ENCODE data around the gene PHRF1.

The PHRF1 gene

DNA sequence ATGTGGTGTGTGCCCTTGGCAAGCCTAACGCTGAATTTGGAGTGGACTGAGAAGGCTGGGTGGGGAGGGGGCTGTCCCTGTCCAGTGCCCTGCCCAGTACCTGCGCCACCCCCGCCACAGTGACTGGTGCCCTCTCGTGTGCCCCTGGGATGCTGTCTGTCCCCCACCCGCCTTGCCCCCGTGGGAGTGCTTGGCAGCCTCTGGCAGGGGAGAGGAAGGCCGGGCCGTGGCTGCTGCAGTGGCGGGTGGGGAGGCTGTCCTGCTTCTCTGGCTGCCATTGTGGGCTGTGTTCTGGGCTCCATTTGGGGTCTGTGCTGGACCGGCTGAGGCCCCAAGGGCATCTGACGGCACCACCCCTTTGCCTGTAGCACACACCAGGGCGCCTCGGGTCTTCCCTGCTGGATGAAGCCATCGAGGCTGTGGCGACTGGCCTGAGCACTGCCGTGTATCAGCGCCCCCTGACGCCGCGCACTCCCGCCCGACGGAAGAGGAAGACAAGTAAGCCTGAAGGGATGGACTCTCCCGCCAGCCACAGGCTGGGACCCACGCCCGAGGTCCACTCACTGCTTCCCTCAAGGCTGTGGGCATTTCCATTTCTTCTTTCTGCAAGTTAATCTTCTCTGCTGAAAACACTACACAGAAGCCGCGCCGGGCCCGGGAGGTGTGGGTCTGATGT lies 21.9 kb downstream of the PHRF1 start:
- DNase-seq, result no peak

DNA sequence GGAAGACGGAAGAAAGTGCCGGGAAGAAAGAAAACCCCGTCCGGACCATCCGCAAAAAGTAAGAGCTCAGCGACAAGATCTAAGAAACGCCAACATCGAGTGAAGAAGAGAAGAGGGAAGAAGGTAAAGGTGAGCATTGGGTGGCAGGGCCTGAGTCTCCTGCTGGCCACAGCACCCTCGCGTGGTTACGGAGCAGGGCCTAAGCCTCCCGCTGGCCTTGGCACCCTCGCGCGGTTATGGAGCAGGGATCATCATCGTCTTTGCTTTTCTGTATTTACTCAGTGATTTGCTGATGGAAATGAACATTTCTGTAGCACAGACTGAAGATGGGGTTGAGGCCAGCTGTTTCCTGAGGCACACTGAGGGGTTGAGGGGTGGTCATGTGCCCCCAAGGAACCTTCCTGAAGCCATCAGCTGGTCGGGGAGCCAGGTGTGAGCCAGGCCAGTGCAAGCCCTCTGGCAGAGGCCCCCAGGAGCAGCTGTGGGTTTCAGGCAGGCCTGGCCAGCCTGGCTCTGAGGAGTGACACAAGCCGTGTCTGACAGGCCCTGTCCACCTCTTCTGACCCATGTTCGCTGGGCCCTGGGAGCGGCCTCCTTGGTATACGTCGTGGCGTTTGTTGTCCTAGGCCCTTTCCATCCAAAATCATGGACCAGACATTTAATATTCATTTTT lies 25.4 kb downstream of the PHRF1 start:
- DNase-seq, result no peak

DNA sequence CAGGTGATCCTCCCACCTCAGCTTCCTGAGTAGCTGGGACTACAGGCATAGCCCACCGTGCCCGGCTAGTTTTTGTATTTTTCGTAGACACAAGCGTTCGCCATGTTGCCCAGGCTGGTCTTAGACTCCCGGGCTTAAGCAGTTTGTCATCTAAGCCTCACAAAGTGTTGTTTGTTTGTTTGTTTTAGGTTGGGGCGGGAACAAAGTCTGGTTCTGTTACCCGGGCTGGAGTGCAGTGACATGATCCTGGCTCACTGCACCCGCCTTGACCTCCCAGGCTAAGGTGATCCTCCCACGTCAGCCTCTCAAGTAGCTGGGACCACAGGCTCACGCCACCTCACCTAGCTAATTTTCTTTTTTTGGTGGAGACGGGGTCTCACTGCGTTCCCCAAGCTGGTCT lies 26.9 kb downstream of the PHRF1 start:
- DNase-seq, result no peak

DNA sequence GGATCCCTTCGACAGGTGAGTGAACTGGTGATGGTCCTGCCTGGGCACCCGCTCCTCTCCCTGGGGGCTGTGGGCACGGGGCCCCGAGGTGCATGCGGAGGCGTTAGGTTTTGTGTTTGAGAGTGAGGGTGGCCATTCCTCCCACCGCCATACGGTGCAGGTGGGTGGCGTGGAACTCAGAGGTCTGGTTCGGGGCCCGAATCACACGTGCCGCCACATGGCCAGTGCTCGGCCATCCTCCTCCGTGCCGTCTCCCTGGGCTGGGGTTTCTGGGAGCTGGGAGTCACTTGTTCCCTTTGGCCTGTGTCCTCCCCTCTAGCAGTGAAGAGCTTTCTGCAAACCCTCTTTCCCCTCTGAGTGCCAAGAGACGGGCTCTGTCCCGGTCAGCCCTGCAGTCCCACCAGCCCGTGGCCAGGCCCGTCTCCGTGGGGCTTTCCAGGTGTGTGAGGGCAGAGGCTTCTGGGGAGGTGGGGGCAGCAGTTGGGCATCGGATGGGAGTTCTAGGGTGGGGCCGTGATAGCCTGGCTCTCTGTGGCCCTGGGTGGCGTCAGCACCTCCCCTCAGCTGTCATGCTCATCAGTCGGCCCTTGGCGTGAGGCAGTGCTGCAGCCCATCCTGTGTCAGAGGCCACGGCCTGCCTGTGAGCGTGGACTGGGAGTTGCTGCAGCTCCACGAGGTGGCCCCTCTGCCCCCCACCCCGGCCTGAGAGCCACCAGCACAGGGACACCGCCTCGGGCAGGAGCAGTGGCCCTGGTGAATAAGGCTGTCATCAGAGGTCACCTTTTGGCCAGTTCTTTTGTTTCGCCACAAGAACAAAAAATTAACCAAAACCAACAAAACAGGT lies 29.2 kb downstream of the PHRF1 start:
- no peak for DNase-seq

DNA sequence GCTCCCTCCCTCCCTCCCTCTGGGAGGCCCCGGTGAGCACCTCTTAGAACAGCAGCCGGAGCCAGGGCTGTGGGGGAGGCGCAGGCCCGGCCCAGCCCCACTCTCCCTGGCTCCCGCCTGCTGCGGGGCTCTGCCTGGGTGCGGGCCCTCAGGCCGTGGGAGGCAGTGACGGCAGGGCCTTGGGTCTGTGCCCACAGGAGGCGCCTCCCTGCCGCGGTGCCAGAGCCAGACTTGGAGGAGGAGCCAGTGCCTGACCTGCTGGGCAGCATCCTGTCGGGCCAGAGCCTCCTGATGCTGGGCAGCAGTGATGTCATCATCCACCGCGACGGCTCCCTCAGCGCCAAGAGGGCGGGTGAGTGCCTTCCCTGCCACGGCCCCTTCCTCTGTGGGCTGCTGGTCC lies 30.0 kb downstream of the PHRF1 start:
- DNase-seq, result no peak

DNA sequence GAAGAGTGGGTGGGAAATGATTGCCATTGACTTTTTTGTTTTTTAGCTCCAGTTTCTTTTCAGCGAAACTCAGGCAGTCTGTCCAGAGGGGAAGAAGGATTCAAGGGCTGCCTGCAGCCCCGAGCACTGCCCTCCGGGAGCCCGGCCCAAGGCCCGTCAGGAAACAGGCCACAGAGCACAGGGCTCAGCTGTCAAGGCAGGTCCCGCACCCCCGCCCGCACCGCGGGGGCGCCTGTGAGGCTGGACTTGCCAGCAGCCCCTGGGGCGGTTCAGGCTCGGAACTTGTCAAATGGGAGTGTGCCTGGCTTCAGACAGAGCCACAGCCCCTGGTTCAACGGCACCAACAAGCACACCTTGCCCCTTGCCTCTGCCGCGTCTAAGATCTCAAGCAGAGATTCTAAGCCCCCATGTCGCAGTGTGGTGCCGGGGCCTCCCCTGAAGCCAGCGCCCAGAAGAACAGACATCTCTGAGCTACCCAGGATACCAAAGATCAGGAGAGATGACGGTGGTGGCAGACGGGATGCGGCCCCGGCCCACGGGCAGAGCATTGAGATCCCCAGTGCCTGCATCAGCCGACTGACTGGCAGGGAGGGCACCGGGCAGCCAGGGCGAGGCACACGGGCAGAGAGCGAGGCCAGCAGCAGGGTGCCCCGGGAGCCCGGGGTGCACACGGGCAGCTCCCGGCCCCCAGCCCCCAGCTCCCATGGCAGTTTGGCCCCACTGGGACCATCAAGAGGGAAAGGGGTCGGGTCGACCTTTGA lies 30.9 kb downstream of the PHRF1 start:
- no peak for DNase-seq

DNA sequence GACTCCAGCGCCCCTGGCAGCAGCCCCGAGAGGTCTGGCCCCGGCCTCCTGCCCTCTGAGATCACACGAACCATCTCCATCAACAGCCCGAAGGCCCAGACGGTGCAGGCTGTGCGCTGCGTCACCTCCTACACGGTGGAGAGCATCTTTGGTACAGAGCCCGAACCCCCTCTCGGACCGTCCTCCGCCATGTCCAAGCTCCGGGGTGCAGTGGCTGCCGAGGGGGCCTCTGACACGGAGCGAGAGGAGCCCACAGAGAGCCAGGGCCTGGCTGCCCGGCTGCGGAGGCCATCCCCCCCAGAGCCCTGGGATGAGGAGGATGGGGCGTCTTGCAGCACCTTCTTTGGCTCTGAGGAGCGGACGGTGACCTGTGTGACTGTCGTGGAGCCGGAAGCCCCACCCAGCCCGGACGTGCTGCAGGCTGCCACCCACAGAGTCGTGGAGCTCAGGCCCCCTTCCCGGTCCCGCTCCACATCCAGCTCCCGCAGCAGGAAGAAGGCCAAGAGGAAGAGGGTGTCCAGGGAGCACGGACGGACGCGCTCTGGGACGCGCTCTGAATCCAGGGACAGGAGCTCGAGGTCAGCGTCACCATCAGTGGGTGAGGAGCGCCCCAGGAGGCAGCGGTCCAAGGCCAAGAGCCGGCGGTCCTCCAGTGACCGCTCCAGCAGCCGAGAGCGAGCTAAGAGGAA lies 31.8 kb downstream of the PHRF1 start:
- DNase-seq, result no peak

DNA sequence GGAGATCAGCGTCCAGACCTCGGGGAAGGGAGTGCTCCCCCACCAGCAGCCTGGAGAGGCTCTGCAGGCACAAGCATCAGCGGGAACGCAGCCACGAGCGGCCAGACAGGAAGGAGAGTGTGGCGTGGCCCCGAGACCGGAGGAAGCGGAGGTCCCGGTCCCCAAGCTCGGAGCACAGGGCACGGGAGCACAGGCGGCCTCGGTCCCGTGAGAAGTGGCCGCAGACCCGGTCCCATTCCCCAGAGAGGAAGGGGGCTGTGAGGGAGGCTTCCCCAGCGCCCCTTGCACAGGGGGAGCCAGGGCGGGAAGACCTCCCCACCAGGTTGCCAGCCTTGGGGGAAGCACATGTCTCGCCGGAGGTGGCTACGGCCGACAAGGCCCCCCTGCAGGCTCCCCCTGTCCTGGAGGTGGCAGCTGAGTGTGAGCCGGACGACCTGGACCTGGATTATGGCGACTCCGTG lies 32.6 kb downstream of the PHRF1 start:
- no peak for DNase-seq

DNA sequence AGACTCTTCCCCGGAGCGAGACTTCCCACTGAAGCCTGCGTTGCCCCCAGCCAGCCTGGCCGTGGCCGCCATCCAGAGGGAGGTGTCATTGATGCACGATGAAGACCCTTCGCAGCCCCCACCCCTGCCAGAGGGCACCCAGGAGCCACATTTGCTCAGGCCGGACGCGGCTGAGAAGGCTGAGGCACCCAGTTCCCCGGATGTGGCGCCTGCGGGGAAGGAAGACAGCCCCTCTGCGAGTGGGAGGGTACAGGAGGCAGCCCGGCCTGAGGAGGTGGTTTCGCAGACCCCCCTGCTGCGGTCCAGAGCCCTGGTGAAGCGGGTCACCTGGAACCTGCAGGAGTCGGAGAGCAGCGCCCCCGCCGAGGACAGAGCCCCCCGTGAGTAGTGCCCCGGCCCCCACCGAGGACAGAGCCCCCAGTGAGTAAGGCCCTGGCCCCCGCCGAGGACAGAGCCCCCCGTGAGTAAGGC lies 33.1 kb downstream of the PHRF1 start:
- DNase-seq, result no peak

DNA sequence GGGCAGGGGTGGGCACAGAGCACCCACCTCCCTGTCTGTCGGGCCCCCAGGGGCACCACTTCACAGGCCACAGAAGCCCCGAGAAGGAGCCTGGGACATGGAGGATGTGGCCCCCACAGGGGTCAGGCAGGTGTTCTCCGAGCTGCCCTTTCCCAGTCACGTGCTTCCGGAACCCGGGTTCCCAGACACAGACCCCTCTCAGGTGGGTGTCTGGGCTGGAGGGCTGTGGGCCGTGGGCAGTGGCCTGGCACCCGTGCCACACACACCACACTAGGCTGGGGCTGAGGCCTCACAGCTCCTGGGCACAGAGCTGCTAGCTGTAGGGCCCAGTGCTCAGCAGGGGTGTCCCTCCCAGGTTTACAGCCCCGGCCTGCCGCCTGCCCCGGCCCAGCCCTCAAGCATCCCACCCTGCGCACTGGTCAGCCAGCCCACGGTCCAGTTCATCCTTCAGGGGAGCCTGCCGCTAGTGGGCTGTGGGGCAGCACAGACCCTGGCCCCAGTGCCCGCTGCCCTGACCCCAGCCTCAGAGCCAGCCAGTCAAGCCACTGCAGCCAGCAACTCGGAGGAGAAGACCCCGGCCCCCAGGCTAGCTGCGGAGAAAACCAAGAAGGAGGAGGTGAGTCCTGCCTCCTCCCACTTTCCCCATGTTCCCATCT lies 34.0 kb downstream of the PHRF1 start:
- no peak for DNase-seq

DNA sequence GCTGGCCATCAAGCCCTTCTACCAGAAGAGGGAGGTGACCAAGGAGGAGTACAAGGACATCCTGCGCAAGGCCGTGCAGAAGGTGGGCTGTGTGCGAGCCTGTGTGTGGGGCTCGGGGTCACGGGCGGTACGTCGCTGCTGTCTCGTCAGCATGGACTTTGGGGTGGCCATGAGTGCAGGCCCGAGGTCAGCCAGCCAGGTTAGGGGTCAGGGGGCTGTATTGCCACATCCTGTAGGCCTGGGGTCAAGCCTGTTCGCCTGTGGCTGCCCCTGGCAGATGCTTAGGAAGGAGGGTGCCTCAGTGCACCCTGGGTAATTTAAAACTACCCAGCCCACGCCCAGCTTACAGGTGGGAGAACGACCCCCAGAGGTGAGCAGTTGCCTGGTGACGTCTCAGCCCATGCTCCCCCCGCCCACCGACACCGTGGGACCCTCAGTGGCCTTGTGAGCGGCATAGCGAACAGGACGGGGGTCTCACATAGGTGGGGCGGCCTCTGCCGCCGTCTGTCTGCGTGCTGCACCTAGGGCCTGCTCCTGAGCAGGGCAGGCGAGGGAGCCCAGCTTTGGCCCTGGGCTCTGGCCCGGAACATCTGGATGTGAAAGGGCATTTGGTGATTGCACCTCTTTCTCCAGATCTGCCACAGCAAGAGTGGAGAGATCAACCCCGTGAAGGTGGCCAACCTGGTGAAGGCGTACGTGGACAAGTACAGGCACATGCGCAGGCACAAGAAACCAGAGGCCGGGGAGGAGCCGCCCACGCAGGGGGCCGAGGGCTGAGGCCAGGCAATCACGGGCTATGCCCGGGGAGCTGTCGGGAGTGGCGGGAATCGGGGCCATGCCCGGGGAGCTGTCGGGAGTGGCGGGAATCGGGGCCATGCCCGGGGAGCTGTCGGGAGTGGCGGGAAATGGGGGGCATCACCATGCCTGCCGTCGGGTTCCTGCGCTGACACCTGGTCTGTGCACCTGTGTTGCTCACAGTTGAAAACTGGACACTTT lies 35.0 kb downstream of the PHRF1 start:
- no peak for DNase-seq

DNA sequence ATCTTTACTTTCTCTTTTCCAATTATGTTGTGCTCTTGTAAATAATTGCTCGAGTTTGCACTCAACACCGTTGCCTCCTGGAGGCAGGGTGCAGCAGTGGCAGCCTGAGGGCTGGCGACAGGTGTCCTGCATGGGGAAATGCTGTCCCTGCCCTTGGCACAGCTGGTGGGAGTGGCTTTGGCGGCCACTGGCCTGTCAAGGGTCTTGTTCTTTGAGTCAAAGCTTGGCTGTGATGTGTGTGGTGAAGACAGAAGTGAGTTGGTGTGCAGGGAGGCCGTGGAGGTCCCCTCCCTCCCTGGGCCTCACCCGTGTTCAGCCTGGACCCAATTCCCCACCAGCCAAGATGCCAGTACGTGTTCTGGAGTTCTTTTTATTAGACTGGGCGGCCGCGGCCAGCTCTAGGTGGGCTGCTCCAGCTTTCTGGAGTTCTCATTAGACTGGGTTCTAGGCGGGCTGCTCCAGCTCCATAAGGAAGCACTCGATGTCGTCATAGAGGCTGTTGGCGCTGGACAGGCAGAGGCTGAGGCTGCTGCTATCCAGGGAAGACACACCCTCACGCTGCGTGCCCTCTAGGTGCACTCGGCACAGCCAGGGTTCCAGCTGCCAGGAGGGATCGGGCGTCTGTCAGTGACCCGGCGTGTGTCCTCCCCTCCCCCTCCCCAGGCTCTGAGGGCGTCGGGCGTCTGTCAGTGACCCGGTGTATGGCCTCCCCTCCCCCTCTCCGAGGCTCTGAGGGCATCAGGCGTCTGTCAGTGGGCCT lies 36.1 kb downstream of the PHRF1 start:
- no peak for DNase-seq

DNA sequence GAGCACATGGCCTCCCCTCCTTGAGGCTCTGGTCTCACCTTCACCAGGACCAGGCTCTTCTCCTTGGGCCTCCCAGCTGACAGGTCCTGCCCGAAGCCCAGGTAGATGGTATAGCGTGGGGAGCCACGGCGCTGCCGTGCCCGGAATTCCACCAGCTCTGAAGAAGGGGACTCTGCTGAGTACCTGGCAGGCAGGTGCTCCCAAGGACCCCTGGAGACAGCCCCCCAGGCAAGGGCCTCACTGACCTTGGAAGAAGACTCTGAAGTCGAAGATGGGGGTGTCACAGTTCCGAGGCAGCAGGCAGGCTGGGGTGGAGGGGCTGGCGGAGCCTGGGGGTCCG lies 36.7 kb downstream of the PHRF1 start:
- DNase-seq, result no peak

DNA sequence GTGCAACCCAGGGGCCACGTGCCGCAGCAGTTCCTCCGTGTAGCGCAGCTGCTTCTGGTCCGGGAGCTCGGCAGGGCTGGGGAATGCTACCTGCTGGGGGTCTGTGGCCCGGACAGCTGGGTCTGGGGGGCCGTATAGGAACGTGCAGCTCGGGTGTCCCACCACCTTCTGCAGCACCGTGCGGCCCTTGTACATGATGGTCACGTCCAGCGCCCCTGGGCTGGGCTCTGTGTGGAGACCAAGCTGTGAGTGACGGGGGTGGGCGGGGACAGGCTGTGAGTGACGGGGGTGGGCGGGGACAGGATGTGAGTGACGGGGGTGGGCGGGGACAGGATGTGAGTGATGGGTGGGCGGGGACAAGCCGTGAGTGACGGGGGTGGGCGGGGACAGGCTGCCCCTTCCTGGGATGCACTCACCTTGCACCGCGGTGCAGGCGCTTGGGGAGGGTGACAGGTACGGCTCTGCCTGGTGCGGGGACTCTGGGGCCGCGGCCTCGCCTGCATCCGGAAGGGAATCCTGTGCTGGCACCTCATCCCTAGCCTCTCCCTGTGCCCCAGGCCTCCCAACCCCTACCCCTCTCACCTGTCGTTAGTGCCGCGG lies 37.2 kb downstream of the PHRF1 start:
- DNase-seq, result peak; percentile 13 to 80

DNA sequence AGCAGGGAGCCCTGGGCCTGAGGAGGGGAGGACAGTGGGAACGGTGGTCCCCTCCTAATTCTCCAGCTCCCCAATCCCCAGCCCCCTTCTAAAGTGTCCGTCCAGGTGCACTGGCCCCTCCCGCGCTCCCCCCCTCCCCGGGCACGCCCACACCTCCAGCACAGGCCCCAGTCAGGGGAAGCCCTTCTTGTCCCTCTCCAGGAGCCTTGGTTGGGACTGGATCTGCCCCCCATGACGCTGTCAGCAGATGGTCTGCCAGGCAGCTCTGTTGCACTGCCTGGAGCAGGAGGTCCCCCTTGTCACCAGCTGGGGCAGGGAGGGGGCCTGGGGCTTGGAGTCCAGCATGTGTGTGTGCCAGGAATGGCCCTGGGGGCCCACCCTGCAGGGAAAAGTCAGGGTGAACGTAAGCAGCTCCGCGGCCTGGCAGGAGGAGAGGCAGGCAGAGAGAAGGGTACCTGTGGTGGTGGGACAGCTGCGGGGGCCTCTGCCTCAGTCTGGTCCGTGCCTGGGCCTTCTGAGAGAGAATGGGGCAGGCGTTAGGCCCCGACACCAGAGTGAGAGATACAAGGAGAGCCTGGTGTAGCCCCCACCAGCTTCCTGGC lies 37.9 kb downstream of the PHRF1 start:
- no peak for DNase-seq

DNA sequence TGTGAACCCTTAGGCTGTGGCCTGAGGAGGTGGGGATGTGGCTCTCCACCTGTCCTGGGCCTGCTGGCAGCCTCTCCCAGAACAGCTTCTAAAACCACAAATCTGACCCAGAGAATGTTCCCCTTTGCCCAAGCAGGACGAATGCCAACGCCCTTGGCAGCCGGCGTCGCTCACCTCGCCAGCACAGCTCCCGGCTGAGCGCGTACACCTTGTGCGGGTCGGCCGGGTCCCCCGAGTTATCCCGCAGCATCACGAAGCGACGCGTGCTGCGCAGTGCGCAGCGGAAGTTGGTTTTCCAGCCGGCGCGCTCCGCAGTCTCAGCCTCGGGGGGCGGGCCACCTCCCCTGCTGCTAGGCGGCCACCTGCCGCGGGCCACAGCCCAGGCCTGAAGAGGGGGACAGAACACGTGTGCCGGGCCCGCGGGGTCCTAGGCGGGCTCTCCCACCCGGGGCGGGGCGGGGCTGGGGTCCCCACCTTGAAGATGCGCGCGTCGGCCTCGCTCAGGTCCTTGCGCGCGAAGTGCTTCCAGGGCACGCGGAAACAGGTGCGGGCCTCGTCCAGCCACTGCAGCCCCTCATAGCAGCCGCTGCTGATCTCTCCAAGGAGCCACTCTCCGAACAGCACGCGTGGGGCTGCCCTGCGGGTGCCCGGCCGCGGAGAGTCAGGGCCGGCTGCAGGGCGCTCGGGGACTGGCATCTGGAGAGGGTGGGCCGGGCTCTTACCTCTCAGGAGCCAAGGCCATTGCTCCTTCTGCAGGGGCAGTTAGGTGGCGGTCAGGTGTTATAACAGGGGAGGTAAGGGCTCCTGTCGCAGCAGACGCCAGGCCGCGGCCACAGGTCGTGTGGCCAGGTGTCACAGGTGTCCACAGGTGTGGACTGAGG lies 38.6 kb downstream of the PHRF1 start:
- no peak for DNase-seq

DNA sequence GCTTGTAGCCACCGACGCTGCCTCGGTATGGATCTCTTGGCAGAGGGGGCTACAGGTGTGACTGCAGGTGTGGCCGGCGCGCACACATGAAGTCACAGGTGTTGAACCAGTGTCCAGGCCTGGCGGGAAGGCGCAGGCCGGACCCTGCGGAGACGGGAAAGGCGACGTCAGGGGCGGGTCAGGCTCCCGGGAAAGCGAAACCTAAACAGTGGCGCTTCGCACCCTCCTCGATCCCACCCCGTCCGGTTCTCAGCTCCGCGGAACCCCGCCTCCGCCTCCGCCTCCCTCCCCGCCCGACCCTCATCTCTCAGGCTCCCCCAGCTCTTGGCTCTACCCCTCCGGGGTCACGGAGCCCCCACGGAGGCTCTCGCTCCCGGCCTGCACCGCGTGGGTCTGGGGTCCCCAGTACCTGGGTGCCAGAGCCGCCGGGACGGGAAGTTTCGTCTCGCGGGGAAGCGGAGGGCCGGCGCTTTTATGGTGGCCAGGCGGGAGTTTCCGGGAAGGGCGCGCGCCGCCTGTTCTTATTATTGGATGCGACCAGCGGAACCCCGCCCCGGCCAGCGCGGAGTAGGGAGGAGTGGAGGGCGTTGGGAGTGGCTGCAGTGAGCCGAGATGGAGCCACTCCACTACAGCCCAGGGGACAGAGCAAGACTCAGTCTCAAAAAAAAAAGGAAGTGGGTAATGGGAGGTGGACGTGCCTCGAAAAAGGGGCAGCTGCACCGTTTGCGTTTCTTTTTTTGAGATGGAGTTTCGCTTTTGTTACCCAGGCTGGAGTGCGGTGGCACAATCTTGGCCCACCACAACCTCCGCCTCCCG lies 39.4 kb downstream of the PHRF1 start, which contains the start of gene IRF7:
Gene IRF7 (minus strand): TSS at position 447 of the 816 bp plus-strand sequence. CDS start 586 bp downstream, outside the sequence.
- DNase-seq, result peak; percentile 85 to 96

All from NCI-H187 (cell line).